Sigmoid colon (tissue), 4 donors: Measurements from ENCODE around the gene PIWIL4.

Experiments
- CTCF ChIP-seq, 4 experiments: fragments of 450-650 bp in 3 of 4; fragments of 200-600 bp in 1 of 4; IDR thresholded peaks; one replicate each; pipeline ENCODE4 v1.5.1; 2016 to 2019; ENCODE audit warnings: antibody characterized with exemption in 4 of 4, mild to moderate bottlenecking in 3 of 4, moderate library complexity in 2 of 4
- EP300 ChIP-seq, 4 donors: sonication (generic); formaldehyde crosslinking; IDR thresholded peaks; one replicate each; pipeline ENCODE4 v1.6.1; 2017; ENCODE audit warnings: antibody characterized with exemption in 4 of 4
- POLR2A ChIP-seq, 2 donors: fragments of 450-650 bp; IDR thresholded peaks; one replicate each; pipeline ENCODE4 v1.6.1; 2016; ENCODE audit warnings: antibody characterized with exemption in 2 of 2, mild to moderate bottlenecking in 2 of 2, moderate library complexity in 2 of 2
- POLR2AphosphoS5 ChIP-seq, 4 donors: sonication (generic); formaldehyde crosslinking; IDR thresholded peaks; one replicate each; pipeline ENCODE4 v1.6.1; 2017; ENCODE audit warnings: antibody characterized with exemption in 4 of 4

DNA sequence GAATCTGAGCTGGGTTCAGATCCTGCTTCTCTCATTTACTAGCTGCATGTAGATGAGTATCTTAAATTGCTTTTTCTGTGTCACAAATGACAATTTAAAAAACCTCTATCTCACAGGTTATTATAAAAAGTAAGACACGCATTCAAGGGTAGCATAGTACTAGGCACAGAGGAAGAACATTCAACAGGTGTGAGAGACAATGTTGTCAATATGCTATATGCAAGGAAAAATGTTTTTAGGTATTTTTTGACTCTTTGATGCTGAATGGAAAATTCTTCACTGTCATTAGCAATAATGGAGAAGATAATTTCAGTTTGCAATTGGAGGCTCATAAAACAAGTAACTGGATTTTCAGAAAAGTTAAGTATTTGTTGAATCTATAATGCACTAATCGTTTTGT lies 81.6 kb downstream of the PIWIL4 start:
- TF ChIP-seq POLR2AphosphoS5 (IDR thresholded peaks at IDR 0.05) (no peak), CTCF (IDR thresholded peaks at IDR 0.05) (no peak), POLR2A (IDR thresholded peaks at IDR 0.05) (no peak), EP300 (IDR thresholded peaks at IDR 0.05) (no peak)
